Measurements from ENCODE around the gene EYA2. TPM values are rescaled to one million over a fixed set of nuclear protein-coding genes. Genes with fewer than 3 reads are reported as not detected.

EYA2 gene
- total RNA-seq, 1 experiment from 2014 or later = 0.74 TPM

DNA sequence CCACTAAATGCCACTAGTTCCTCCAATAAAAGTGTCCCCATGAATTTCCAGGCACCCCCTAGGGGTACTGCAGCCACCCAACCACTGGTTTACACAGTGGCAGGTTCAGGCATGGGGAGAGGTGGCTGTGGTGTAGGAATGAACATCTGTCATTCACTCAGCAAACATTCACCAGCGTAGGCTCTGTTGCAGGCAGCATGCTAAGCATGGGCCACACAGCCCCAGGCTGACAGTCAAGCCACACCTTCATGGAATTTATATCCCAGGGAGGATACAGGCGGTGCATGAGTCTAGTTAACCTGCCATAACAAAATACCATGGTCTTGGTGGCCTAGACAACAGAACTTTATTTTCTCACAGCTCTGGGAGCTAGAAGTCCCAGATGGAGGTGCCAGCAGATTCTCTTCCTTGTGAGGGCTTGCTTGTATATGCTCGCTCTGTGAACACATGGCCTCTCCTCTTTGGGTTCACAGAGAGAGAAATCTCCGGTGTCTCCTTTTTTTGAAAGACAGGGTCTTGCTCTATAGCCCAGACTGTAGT, 135.7 kb downstream of the EYA2 start:
- no peaks in the 10 kb centered on the region for H3K36me3 Mint-ChIP-seq (ENCODE audit: insufficient read depth in 1 of 3, low read depth in 3 of 3)
- Histone ChIP-seq H3K79me1 (ENCODE audit: insufficient read depth, low read depth, low read length, poor library complexity, severe bottlenecking) (no peaks in the 10 kb centered on the region), H2BK20ac (ENCODE audit: low read depth, low read length, poor library complexity, severe bottlenecking) (no peak overlapping the region), H3K18ac (ENCODE audit: insufficient read length, low read depth, low read length) (no peak overlapping the region), H3K27ac (ENCODE audit: insufficient read length, low read depth, low read length) (no peak overlapping the region), H3K23ac (ENCODE audit: insufficient read length, low read depth, low read length) (no peak overlapping the region), H4K8ac (replicated peaks; ENCODE audit: insufficient read length, low read depth, low read length) (no peak overlapping the region), H3T11ph (ENCODE audit: low read length) (no peak overlapping the region), H4K91ac (ENCODE audit: insufficient read length, low read depth, low read length) (no peak overlapping the region), H3K4ac (ENCODE audit: low read depth, low read length) (no peak overlapping the region), H2BK120ac (ENCODE audit: low read depth, low read length, poor library complexity, severe bottlenecking) (no peak overlapping the region), H3K14ac (ENCODE audit: insufficient read depth, low read length) (no peak overlapping the region), H3K79me2 (ENCODE audit: insufficient read depth, low read length) (no peaks in the 10 kb centered on the region), H3K23me2 (ENCODE audit: insufficient read length, low read depth, low read length, poor library complexity, severe bottlenecking) (no peaks in the 10 kb centered on the region), H2BK15ac (ENCODE audit: low read depth, low read length) (no peak overlapping the region), H3K4me2 (ENCODE audit: insufficient read depth, insufficient read length, low read length) (no peak overlapping the region), H3K4me1 (ENCODE audit: insufficient read depth, low read length) (no peaks in the 10 kb centered on the region), H4K5ac (ENCODE audit: insufficient read length, low read depth, low read length) (no peak overlapping the region), H2AFZ (ENCODE audit: low read length) (no peak overlapping the region), H2BK12ac (ENCODE audit: insufficient read length, low read depth, low read length) (no peak overlapping the region), H2BK5ac (ENCODE audit: insufficient read length, low read length) (no peak overlapping the region), H4K20me1 (ENCODE audit: control insufficient read depth, insufficient read depth, insufficient read length) (no peaks in the 10 kb centered on the region), H3K27me3 (ENCODE audit: insufficient read depth, low read length) (no peaks in the 10 kb centered on the region), H3K56ac (ENCODE audit: insufficient read length, low read depth, low read length) (no peak overlapping the region), H3K9ac (ENCODE audit: extremely low read depth, insufficient read length, low read length) (no peak overlapping the region), H3K9me3 (ENCODE audit: control insufficient read depth, low read depth, low read length) (no peaks in the 10 kb centered on the region), H2AK5ac (ENCODE audit: insufficient read length, low read length) (no peak overlapping the region)
- WGBS (ENCODE audit: extremely low coverage, insufficient read length, low lambda C conversion rate) = no CpG with 5 or more reads among the region's 4 CpGs
- DNase-seq = no peak
- TF ChIP-seq, protein P1, sequence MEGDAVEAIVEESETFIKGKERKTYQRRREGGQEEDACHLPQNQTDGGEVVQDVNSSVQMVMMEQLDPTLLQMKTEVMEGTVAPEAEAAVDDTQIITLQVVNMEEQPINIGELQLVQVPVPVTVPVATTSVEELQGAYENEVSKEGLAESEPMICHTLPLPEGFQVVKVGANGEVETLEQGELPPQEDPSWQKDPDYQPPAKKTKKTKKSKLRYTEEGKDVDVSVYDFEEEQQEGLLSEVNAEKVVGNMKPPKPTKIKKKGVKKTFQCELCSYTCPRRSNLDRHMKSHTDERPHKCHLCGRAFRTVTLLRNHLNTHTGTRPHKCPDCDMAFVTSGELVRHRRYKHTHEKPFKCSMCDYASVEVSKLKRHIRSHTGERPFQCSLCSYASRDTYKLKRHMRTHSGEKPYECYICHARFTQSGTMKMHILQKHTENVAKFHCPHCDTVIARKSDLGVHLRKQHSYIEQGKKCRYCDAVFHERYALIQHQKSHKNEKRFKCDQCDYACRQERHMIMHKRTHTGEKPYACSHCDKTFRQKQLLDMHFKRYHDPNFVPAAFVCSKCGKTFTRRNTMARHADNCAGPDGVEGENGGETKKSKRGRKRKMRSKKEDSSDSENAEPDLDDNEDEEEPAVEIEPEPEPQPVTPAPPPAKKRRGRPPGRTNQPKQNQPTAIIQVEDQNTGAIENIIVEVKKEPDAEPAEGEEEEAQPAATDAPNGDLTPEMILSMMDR (conservative IDR thresholded peaks at IDR 0.05) = no peak
- peaks cover 0 to 10% of the 10 kb centered on the region in 2 experiments; a peak in 1 of 4 replicates for H3K4me1 Mint-ChIP-seq
- H3K4me3 Mint-ChIP-seq = no peak overlapping the region
- H3K9me3 Mint-ChIP-seq = peaks cover 2 to 5% of the 10 kb centered on the region in 2 experiments; a peak in 2 of 5 replicates
- H3K27me3 Mint-ChIP-seq (ENCODE audit: low read depth) = peaks cover 5% of the 10 kb centered on the region
- H3K27ac Mint-ChIP-seq = no peak overlapping the region
